ENCODE data around the gene YIPF4.
"Not testable (repeated sequence)": the region's sequence is repeated elsewhere in the genome, so short reads cannot be mapped to it uniquely, and the experiment has no call there.

The YIPF4 gene

GRCh38 chr2:32289165-32289999, 11.7 kb downstream of the YIPF4 start:
- DNase-seq = no peak

DNA sequence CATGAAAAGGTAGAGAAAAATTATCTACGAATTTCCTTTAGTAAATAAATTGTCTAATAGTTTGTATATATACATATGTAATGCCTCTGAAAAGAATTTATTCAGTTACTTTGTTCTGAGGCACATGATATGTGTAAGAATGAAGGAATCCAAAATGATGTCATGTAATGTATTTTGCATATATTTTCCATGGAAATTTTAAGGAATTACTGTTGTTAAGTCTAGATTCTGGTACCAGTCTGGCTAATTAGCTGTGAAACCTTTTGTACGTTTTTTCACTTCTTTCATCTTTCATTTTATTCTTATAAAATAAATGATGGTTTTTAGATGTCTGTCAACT, 12.3 kb downstream of the YIPF4 start:
- DNase-seq = no peak

- DNase-seq = no peak
These were observed 14.0 kb downstream of the YIPF4 start for GRCh38 chr2:32291746-32292145.

- DNase-seq = not testable (repeated sequence)
These were observed 15.8 kb downstream of the YIPF4 start for GRCh38 chr2:32293493-32293892.

DNA sequence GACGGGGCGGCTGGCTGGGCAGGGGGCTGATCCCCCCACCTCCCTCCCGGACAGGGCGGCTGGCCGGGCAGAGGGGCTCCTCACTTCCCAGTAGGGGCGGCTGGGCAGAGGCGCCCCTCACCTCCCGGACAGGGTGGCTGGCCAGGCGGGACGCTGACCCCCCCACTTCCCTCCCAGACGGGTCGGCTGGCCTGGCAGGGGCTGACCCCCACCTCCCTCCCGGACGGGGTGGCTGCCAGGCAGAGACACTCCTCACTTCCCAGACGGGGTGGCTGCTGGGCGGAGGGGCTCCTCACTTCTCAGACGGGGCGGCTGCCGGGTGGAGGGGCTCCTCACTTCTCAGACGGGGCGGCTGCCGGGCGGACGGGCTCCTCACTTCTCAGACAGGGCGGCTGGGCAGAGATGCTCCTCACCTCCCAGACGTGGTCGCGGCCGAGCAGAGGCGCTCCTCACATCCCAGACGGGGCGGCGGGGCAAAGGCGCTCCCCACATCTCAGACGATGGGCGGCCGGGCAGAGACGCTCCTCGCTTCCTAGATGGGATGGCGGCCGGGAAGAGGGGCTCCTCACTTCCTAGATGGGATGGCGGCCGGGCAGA, 16.4 kb downstream of the YIPF4 start:
- DNase-seq = not testable (repeated sequence)

GRCh38 chr2:32310577-32310976, 32.9 kb downstream of the YIPF4 start:
- DNase-seq = no peak

- no peak for DNase-seq
These were observed 37.2 kb downstream of the YIPF4 start for GRCh38 chr2:32314886-32315285.

GRCh38 chr2:32328679-32329078, 51.0 kb downstream of the YIPF4 start:
- DNase-seq = not testable (repeated sequence)

GRCh38 chr2:32329180-32329980, 51.7 kb downstream of the YIPF4 start:
- not testable (repeated sequence) for DNase-seq

- DNase-seq = no peak
These were observed 52.4 kb downstream of the YIPF4 start for GRCh38 chr2:32330136-32330535.

DNA sequence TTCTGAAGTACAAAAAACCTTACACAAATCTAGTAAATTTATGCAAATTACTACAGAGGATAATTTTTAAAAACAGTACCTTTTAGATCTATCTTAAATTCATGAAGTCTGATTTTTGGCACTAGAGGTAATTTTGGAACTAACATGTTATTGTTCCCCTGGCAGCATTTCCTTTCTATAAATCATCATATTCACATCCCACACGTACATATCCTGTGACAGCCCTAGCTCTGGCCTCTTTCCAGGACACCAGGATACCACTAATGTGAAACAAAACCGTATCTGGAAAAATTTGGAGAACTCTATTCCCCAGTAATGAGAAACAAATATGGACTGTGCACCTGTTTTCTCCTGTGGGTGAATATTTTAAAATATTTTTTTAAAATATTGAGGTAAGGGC, 65.1 kb downstream of the YIPF4 start:
- DNase-seq = no peak

DNA sequence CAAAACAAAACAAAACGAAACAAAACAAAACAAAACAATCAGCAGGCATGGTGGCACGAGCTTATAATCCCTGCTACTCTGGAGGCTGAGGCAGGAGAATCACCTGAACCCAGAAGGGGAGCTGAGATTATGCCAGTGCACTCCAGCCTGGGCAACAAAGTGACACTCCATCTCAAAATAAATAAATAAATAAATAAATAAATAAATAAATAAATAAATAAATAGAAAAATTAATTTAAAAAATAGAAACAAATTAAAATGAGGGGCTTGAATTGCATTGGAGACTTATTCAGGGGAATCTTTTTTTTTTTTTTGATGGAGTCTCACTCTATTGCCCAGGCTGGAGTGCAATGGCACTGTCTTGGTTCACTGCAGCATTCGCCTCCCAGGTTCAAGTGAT, 73.1 kb downstream of the YIPF4 start:
- not testable (repeated sequence) for DNase-seq

DNA sequence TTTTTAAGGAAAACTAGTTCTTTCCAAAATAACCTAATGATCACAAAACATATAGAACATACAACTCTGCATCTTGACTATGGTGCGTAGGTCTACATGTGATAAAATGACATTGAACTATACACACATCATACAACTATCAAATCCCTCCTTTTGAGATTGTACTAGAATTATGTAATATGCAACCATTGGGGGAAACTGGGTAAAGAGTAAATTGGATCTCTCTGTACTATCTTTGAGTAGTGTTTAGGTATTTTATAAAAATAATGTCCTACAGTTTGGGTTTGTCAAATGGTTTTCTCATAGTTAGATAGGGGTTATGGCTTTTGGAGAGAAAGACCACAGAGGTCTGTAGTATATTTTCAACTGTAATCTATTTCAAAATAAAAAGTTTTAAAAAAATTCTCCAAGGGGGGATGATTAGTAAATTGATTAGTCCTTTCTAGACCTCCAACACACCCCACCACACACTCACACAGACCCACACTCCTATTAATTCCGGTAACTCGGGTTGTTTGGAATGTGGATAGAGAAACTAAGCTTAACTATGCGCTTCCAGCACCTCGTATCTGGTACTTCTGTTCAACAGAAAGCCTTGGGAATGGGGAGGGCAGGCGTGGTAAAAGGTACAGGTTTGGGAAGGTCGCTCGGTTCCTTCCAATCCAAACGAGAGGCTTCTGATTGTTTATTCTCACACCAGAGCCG, 78.4 kb downstream of the YIPF4 start:
- DNase-seq = no peak

- peak; percentile 99 for DNase-seq
These were observed 79.1 kb downstream of the YIPF4 start, which contains the start of gene BIRC6 for GRCh38 chr2:32356681-32357317. BIRC6 (plus strand) TSS chr2:32357023; CDS start chr2:32357162, 139 bp downstream.

- DNase-seq = peak; percentile 50
These were observed 79.8 kb downstream of the YIPF4 start for GRCh38 chr2:32357318-32358110.

DNA sequence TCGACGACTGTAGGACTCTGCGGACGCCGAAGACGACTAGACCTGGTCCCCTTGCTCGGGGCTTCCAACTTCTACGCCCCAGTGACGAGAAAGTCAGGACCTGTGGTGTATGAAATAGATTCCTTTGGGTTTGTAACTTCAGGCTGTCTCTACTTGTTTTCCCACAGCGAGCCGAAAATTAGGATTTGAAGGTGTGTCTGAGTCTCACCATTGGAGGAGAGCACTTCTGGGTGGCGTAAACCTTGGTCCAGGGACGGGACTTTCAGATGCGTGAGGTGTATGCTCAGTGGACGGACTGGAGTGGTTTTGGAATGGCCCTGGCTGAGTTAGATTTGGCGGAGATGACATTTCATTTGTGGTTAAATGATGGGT, 80.4 kb downstream of the YIPF4 start:
- peak; percentile 18 for DNase-seq

- DNase-seq = no peak
These were observed 82.7 kb downstream of the YIPF4 start for GRCh38 chr2:32360416-32360815.

- DNase-seq = not testable (repeated sequence)
These were observed 85.3 kb downstream of the YIPF4 start for GRCh38 chr2:32362997-32363396.

GRCh38 chr2:32363597-32363996, 85.9 kb downstream of the YIPF4 start:
- no peak for DNase-seq

DNA sequence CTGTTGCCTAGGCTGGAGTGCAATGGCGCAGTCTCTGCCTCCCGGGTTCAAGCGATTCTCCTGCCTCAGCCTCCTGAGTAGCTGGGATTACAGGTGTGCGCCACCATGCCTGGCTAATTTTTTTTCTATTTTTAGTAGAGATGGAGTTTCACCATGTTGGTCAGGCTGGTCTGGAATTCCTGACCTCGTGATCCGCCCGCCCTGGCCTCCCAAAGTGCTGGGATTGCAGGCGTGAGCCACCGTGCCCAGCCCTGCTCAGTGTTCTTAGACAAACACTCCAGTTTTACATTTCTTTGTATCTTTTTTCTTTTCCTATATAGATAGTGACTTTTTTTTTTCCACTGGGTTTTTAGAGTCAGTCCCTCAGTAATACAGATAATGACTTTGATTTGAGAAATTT, 86.6 kb downstream of the YIPF4 start:
- DNase-seq = not testable (repeated sequence)

- not testable (repeated sequence) for DNase-seq
These were observed 88.0 kb downstream of the YIPF4 start for GRCh38 chr2:32365679-32366078.
